Measurements from ENCODE around the gene EVL. TPM values are rescaled to one million over a fixed set of nuclear protein-coding genes. Genes with fewer than 3 reads are reported as not detected.

Gene EVL
- total RNA-seq, 4 donors from 2014 or later: 22.8 to 86.4 (median 45.2) TPM

- Histone ChIP-seq H3K4me3 (no peak overlapping the region), H3K36me3 (no peaks in the 10 kb centered on the region), H3K27ac (peak overlapping the region in 1 of 4 donors; percentile 5), H3K4me1 (peaks cover 0 to 4% (median 2%) of the 10 kb centered on the region in 4 donors), H3K27me3 (no peaks in the 10 kb centered on the region), H3K9me3 (no peaks in the 10 kb centered on the region)
- WGBS, 2 donors (ENCODE audit: low coverage in 1 of 2): 53 to 81% methylated on average over 3 of the region's 3 CpGs
- in situ Hi-C loops (cut with MboI; ENCODE audit: low pct_ligation_motif_present in 1 of 4, low pct_unique_long_range_greater_than_20kb in 1 of 4, low sequenced_read_pairs in 3 of 4) (no loop called here), intact Hi-C loops (cut with DNase I; ENCODE audit: low total_unique reads) (no loop called here)
- TF ChIP-seq EP300 (IDR thresholded peaks at IDR 0.05; ENCODE audit: low read depth): no peak
- no peak for TF ChIP-seq POLR2A (IDR thresholded peaks at IDR 0.05)
- TF ChIP-seq POLR2AphosphoS5 (IDR thresholded peaks at IDR 0.05): no peak
- TF ChIP-seq CTCF (IDR thresholded peaks at IDR 0.05): no peak
- no peak for DNase-seq
These were observed 16.4 kb upstream of the EVL start for GRCh38 chr14:100048786-100049185.

- TF ChIP-seq CTCF (IDR thresholded peaks at IDR 0.05) (no peak), POLR2AphosphoS5 (IDR thresholded peaks at IDR 0.05) (peak in 1 of 3 donors; percentile 46)
- H3K27ac ChIP-seq: peak overlapping the region in 1 of 4 donors; percentile 5
- H3K4me1 ChIP-seq: peaks cover 0 to 4% (median 2%) of the 10 kb centered on the region in 4 donors
- no peaks in the 10 kb centered on the region for H3K36me3 ChIP-seq
- in situ Hi-C loops (cut with MboI; ENCODE audit: low pct_ligation_motif_present in 1 of 4, low pct_unique_long_range_greater_than_20kb in 1 of 4, low sequenced_read_pairs in 3 of 4): no loop called here
- H3K4me3 ChIP-seq: no peak overlapping the region
- no peaks in the 10 kb centered on the region for H3K9me3 ChIP-seq
- 46 to 56% methylated on average over 1 to 2 of the region's 2 CpGs for WGBS, 2 donors (ENCODE audit: low coverage in 1 of 2)
- H3K27me3 ChIP-seq: no peaks in the 10 kb centered on the region
- intact Hi-C loops (cut with DNase I; ENCODE audit: low total_unique reads): no loop called here
- DNase-seq: no peak
These were observed 16.0 kb upstream of the EVL start for GRCh38 chr14:100049220-100049619.

GRCh38 chr14:100051103-100051502 is 14.1 kb upstream of the EVL start:
- WGBS, 2 donors (ENCODE audit: low coverage in 1 of 2): 88 to 100% methylated on average over 1 to 2 of the region's 2 CpGs
- intact Hi-C loops (cut with DNase I; ENCODE audit: low total_unique reads): loop anchor here (5.0 kb wide), 1 partner anchor 56 kb away; no protein-coding TSS in a partner anchor

GRCh38 chr14:100051543-100051942 is 13.7 kb upstream of the EVL start:
- Histone ChIP-seq H3K27ac (no peak overlapping the region), H3K4me3 (no peak overlapping the region), H3K9me3 (no peaks in the 10 kb centered on the region), H3K27me3 (no peaks in the 10 kb centered on the region), H3K36me3 (no peaks in the 10 kb centered on the region), H3K4me1 (peaks cover 0 to 4% (median 2%) of the 10 kb centered on the region in 4 donors)
- in situ Hi-C loops (cut with MboI; ENCODE audit: low pct_ligation_motif_present in 1 of 4, low pct_unique_long_range_greater_than_20kb in 1 of 4, low sequenced_read_pairs in 3 of 4) (no loop called here), intact Hi-C loops (cut with DNase I; ENCODE audit: low total_unique reads) (loop anchor here (5.0 kb wide), 1 partner anchor 56 kb away; no protein-coding TSS in a partner anchor)
- 72 to 84% methylated on average over 3 to 5 of the region's 5 CpGs for WGBS, 2 donors (ENCODE audit: low coverage in 1 of 2)
- no peak for DNase-seq
- TF ChIP-seq POLR2AphosphoS5 (IDR thresholded peaks at IDR 0.05) (no peak), EP300 (IDR thresholded peaks at IDR 0.05; ENCODE audit: low read depth) (no peak), POLR2A (IDR thresholded peaks at IDR 0.05) (no peak)

More at GRCh38 chr14:100051103-100051502, 14.1 kb upstream of the EVL start:
- in situ Hi-C loops (cut with MboI; ENCODE audit: low pct_ligation_motif_present in 1 of 4, low pct_unique_long_range_greater_than_20kb in 1 of 4, low sequenced_read_pairs in 3 of 4): no loop called here
- Histone ChIP-seq H3K27me3 (no peaks in the 10 kb centered on the region), H3K4me3 (no peak overlapping the region), H3K4me1 (peaks cover 0 to 4% (median 2%) of the 10 kb centered on the region in 4 donors), H3K27ac (no peak overlapping the region), H3K9me3 (no peaks in the 10 kb centered on the region), H3K36me3 (no peaks in the 10 kb centered on the region)
- no peak for TF ChIP-seq EP300 (IDR thresholded peaks at IDR 0.05; ENCODE audit: low read depth)
- no peak for TF ChIP-seq POLR2A (IDR thresholded peaks at IDR 0.05)
- no peak for TF ChIP-seq POLR2AphosphoS5 (IDR thresholded peaks at IDR 0.05)
- no peak for TF ChIP-seq CTCF (IDR thresholded peaks at IDR 0.05)
- no peak for DNase-seq

- Histone ChIP-seq H3K27ac (no peak overlapping the region), H3K36me3 (no peaks in the 10 kb centered on the region), H3K4me1 (peaks cover 0 to 8% (median 2%) of the 10 kb centered on the region in 4 donors), H3K4me3 (no peak overlapping the region), H3K9me3 (no peaks in the 10 kb centered on the region), H3K27me3 (no peaks in the 10 kb centered on the region)
- no peak for DNase-seq
- in situ Hi-C loops (cut with MboI; ENCODE audit: low pct_ligation_motif_present in 1 of 4, low pct_unique_long_range_greater_than_20kb in 1 of 4, low sequenced_read_pairs in 3 of 4): no loop called here
- intact Hi-C loops (cut with DNase I; ENCODE audit: low total_unique reads): loop anchor here (5.0 kb wide), 1 partner anchor 54 kb away; no protein-coding TSS in a partner anchor
- WGBS, 2 donors (ENCODE audit: low coverage in 1 of 2): 47% methylated on average over 2 of the region's 2 CpGs; no CpG with 5 or more reads in 1 of the 2 donors
- TF ChIP-seq POLR2AphosphoS5 (IDR thresholded peaks at IDR 0.05) (no peak), CTCF (IDR thresholded peaks at IDR 0.05) (no peak), POLR2A (IDR thresholded peaks at IDR 0.05) (no peak), EP300 (IDR thresholded peaks at IDR 0.05; ENCODE audit: low read depth) (no peak)
These were observed 12.4 kb upstream of the EVL start for GRCh38 chr14:100052819-100053218.
